EL (cell line): ENCODE data around the gene ASXL1.
A peak's percentile ranks its signal among the peaks of the same experiment; 100 is the strongest.
"Not testable (repeated sequence)": the region's sequence is repeated elsewhere in the genome, so short reads cannot be mapped to it uniquely, and the experiment has no call there.

Source experiments
- DNase-seq: peaks from one replicate; pipeline ENCODE4 v3.0.0-alpha.2; 2016

ASXL1 gene

GRCh38 chr20:32337937-32338661, 20.0 kb upstream of the ASXL1 start:
- no peak for DNase-seq

GRCh38 chr20:32338665-32339064, 19.5 kb upstream of the ASXL1 start:
- DNase-seq: no peak

- no peak for DNase-seq
Measured at GRCh38 chr20:32339116-32339515, 19.0 kb upstream of the ASXL1 start.

GRCh38 chr20:32341053-32341452, 17.1 kb upstream of the ASXL1 start:
- not testable (repeated sequence) for DNase-seq

GRCh38 chr20:32343439-32343838, 14.7 kb upstream of the ASXL1 start:
- DNase-seq: peak; percentile 85

- DNase-seq: no peak
Measured at GRCh38 chr20:32344835-32345506, 13.2 kb upstream of the ASXL1 start.

GRCh38 chr20:32348207-32348606, 9.9 kb upstream of the ASXL1 start:
- DNase-seq: no peak

- no peak for DNase-seq
Measured at GRCh38 chr20:32350421-32350820, 7.7 kb upstream of the ASXL1 start.

- no peak for DNase-seq
Measured at GRCh38 chr20:32352121-32352720, 5.9 kb upstream of the ASXL1 start.

- no peak for DNase-seq
Measured at GRCh38 chr20:32353848-32354496, 4.2 kb upstream of the ASXL1 start.

- peak; percentile 92 for DNase-seq
Measured at GRCh38 chr20:32354592-32355416, 3.3 kb upstream of the ASXL1 start.

GRCh38 chr20:32355417-32355841, 2.7 kb upstream of the ASXL1 start:
- no peak for DNase-seq

- peak; percentile 97 for DNase-seq
Measured at GRCh38 chr20:32355907-32356621, 2.1 kb upstream of the ASXL1 start.

GRCh38 chr20:32356622-32357374, 1.3 kb upstream of the ASXL1 start:
- no peak for DNase-seq

- peak; percentile 76 for DNase-seq
Measured at GRCh38 chr20:32357375-32357868, 709 bp upstream of the ASXL1 start.

GRCh38 chr20:32358632-32358882, 426 bp downstream of the ASXL1 start:
- DNase-seq: no peak

GRCh38 chr20:32358883-32359632, 927 bp downstream of the ASXL1 start:
- DNase-seq: peak; percentile 78

- no peak for DNase-seq
Measured at GRCh38 chr20:32359633-32360332, 1.7 kb downstream of the ASXL1 start.

GRCh38 chr20:32360333-32360634, 2.2 kb downstream of the ASXL1 start:
- no peak for DNase-seq

GRCh38 chr20:32362901-32363364, 4.8 kb downstream of the ASXL1 start:
- DNase-seq: no peak
